ENCODE data around the gene WDR93.

- TF ChIP-seq POLR2AphosphoS5 (IDR thresholded peaks at IDR 0.05; ENCODE audit: low read depth, low read length) (no peak), POLR2A (IDR thresholded peaks at IDR 0.05; ENCODE audit: low read depth, low read length) (no peak)
These were observed 83.9 kb downstream of the WDR93 start for GRCh38 chr15:89774492-89774891.
